Measurements from ENCODE around the gene CCN2.

- no peak for TF ChIP-seq CTCF (IDR thresholded peaks at IDR 0.05)
- TF ChIP-seq ZFX (IDR thresholded peaks at IDR 0.05; ENCODE audit: borderline replicate concordance): no peak
Measured at GRCh38 chr6:131946404-131946991, 4.7 kb downstream of the CCN2 start.
